H1 (cell line): Measurements from ENCODE around the gene TMEM125. TPM values are rescaled to one million over a fixed set of nuclear protein-coding genes. Genes with fewer than 3 reads are reported as not detected.

Experiments
- BACH1 ChIP-seq: IDR thresholded peaks from 2 replicates; pipeline ENCODE4 v1.6.1; 2012; ENCODE audit warnings: low read length, improper control_type of control experiment
- CREB1 ChIP-seq: IDR thresholded peaks from 2 replicates; pipeline ENCODE4 v1.6.1; 2012; ENCODE audit warnings: inconsistent platforms
- GTF2F1 ChIP-seq: IDR thresholded peaks from 2 replicates; pipeline ENCODE4 v1.6.1; 2012; ENCODE audit warnings: low read depth, low read length, improper control_type of control experiment, borderline replicate concordance
- JUND ChIP-seq: IDR thresholded peaks from 2 replicates; pipeline ENCODE4 v1.6.1; 2011; ENCODE audit warnings: mild to moderate bottlenecking, improper control_type of control experiment, low read length
- PHF8 ChIP-seq: fragments of 200-600 bp; sonication (generic); conservative IDR thresholded peaks from 2 replicates; pipeline ENCODE4 v1.7.1; 2012; ENCODE audit warnings: low read depth, mild to moderate bottlenecking, inconsistent platforms, low read length, moderate library complexity
- TBP ChIP-seq: IDR thresholded peaks from 2 replicates; pipeline ENCODE4 v1.6.1; 2011; ENCODE audit warnings: low read depth, low read length, improper control_type of control experiment
- polyA plus RNA-seq, 7 experiments: library from polyadenylated mRNA; depleted of rRNA in 3 of 7; stranded (reverse) in 5 of 7; unstranded in 2 of 7; fragments of >200 nt in 5 of 7; fragments of 200-250 nt in 2 of 7; gene quantifications; 1 replicate in 5 of 7; 2 replicates in 1 of 7; 4 replicates in 1 of 7; pipeline versions ENCODE4 v1.2.1 to v1.2.3, GENCODE V29; 2011 to 2013; ENCODE audit warnings: missing spikeins in 2 of 7, mixed read lengths in 2 of 7
- total RNA-seq: library from RNA; stranded (reverse); fragmentation: NEBNext Ultra II Directional; extraction: Animal tissue kit (Norgen Biotek cat#: 25700); gene quantifications from 2 replicates; pipeline ENCODE4 v1.2.1, GENCODE V29; 2021

Gene TMEM125
- total and polyA plus RNA-seq, 2 of the 8 experiments (the other 6 are each of a cell fraction or from before 2014, with no cell fraction given) = 26.5 to 46.7 TPM

- TF ChIP-seq PHF8 = no peak
- no peak for TF ChIP-seq CREB1
- TF ChIP-seq JUND = no peak
- no peak for TF ChIP-seq GTF2F1
- TF ChIP-seq TBP = no peak
- no peak for TF ChIP-seq BACH1
Observed at GRCh38 chr1:43256675-43257570, 12.9 kb upstream of the TMEM125 start (continued).
